Measurements from ENCODE around the gene GFRA1. TPM values are rescaled to one million over a fixed set of nuclear protein-coding genes. Genes with fewer than 3 reads are reported as not detected.

Gene GFRA1
- total and polyA plus RNA-seq, 2 donors (not counting 1 experiment from before 2014, with no cell fraction given), result not detected

GRCh38 chr10:116265686-116266085, 7.3 kb downstream of the GFRA1 start:
- Histone ChIP-seq H3K9ac (ENCODE audit: low read length) (no peak overlapping the region), H2AFZ (ENCODE audit: insufficient read depth, low read depth, low read length, poor library complexity, severe bottlenecking) (no peak overlapping the region), H3K4me1 (ENCODE audit: control insufficient read depth in 2 of 2, insufficient read depth in 2 of 2, low read length in 2 of 2) (no peaks in the 10 kb centered on the region), H4K20me1 (ENCODE audit: control insufficient read depth, insufficient read depth, low read length, poor library complexity, severe bottlenecking) (no peaks in the 10 kb centered on the region), H3K27me3 (replicated peaks in 1 of 4; ENCODE audit: control extremely low read depth in 1 of 4, control insufficient read depth in 3 of 4, insufficient read depth in 4 of 4, low read length in 3 of 4) (peaks cover 0 to 16% (median 2%) of the 10 kb centered on the region in 4 experiments), H3K36me3 (replicated peaks in 1 of 2; ENCODE audit: control extremely low read depth in 1 of 2, control insufficient read depth in 1 of 2, extremely low read depth in 1 of 2, insufficient read depth in 2 of 2, low read length in 1 of 2) (no peaks in the 10 kb centered on the region), H3K4me3 (ENCODE audit: control extremely low read depth in 1 of 5, extremely low read depth in 1 of 5, insufficient read depth in 1 of 5, low read depth in 2 of 5, low read length in 4 of 5) (no peak overlapping the region), H3K4me2 (replicated peaks; ENCODE audit: low read depth, low read length, poor library complexity, severe bottlenecking) (no peak overlapping the region), H3K27ac (ENCODE audit: low read length in 2 of 2) (no peak overlapping the region), H3K9me3 (ENCODE audit: control extremely low read depth in 1 of 3, control insufficient read depth in 2 of 3, insufficient read depth in 1 of 3, low read length in 2 of 3) (peaks cover 0 to 8% (median 0%) of the 10 kb centered on the region in 3 donors), H3K79me2 (ENCODE audit: control insufficient read depth, insufficient read depth, low read length) (no peaks in the 10 kb centered on the region)
- intact Hi-C loops (cut with micrococcal nuclease), result no loop called here
- H3K4me3 Mint-ChIP-seq, result no peak overlapping the region
- H3K9me3 Mint-ChIP-seq (ENCODE audit: insufficient read depth), result no peaks in the 10 kb centered on the region
- ATAC-seq (ENCODE audit: low read depth) (no peak), DNase-seq (no peak)
- H3K4me1 Mint-ChIP-seq, result no peaks in the 10 kb centered on the region
- ChIA-PET POLR2A (no interaction called here), CTCF (no interaction called here)
- peaks cover 33% of the 10 kb centered on the region for H3K27me3 Mint-ChIP-seq
- H3K27ac Mint-ChIP-seq, result no peak overlapping the region
- 32% methylated on average over 8 of the region's 10 CpGs for WGBS (ENCODE audit: insufficient coverage)
- TF ChIP-seq CTCF (IDR thresholded peaks at IDR 0.05) (no peak), EZH2 (IDR thresholded peaks at IDR 0.05; ENCODE audit: borderline replicate concordance, insufficient read depth, low read depth, low read length, poor library complexity, severe bottlenecking) (no peak)

DNA sequence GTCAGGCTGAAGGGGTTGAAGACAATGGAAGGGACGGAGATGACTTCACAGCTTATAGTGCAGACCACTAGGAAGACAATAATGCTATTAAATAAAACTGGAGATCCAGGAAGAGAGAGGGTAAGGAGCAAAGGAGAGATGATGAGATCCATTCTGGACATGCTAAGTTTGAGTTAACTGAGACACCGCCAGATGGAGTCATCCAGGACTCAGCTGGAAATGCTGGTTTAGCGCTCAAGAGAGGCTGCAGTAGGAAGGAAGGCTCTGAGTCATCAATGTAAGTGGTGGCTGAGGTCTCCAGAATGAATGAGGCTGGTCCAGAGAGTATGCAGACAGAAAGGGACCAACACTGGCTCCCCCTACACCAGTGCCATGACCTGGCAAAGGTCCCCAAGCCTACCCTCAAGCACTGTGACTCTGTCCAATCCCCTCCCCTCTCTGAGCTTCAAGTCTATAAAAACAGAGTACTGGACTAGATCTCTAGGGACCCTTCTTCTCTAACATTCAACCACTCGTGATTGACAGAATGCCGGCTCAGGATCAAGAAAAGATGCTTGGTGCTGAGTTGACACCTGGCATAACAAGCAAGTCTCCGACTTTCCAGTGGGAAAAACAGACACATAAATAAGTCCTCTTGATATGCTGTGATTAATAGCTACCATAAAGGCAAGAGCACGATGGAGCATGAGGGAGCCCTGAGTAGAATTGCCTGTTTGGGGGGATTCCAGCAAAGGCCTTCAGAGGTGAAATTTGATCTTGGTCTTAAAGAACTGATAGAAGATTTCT, 8.9 kb downstream of the GFRA1 start:
- Mint-ChIP-seq H3K27me3 (peaks cover 20% of the 10 kb centered on the region), H3K9me3 (ENCODE audit: insufficient read depth) (no peaks in the 10 kb centered on the region), H3K4me3 (no peak overlapping the region), H3K4me1 (no peaks in the 10 kb centered on the region), H3K27ac (no peak overlapping the region)
- ATAC-seq (ENCODE audit: low read depth) (no peak), DNase-seq (no peak)
- H3K9me3 ChIP-seq (ENCODE audit: control extremely low read depth in 1 of 3, control insufficient read depth in 2 of 3, insufficient read depth in 1 of 3, low read length in 2 of 3), result peaks cover 0 to 4% (median 0%) of the 10 kb centered on the region in 3 donors
- no peaks in the 10 kb centered on the region for H4K20me1 ChIP-seq (ENCODE audit: control insufficient read depth, insufficient read depth, low read length, poor library complexity, severe bottlenecking)
- ChIA-PET POLR2A (no interaction called here), CTCF (no interaction called here)
- H3K79me2 ChIP-seq (ENCODE audit: control insufficient read depth, insufficient read depth, low read length), result no peaks in the 10 kb centered on the region
- intact Hi-C loops (cut with micrococcal nuclease), result no loop called here
- no peaks in the 10 kb centered on the region for H3K4me1 ChIP-seq (ENCODE audit: control insufficient read depth in 2 of 2, insufficient read depth in 2 of 2, low read length in 2 of 2)
- no peak overlapping the region for H3K4me3 ChIP-seq (ENCODE audit: control extremely low read depth in 1 of 5, extremely low read depth in 1 of 5, insufficient read depth in 1 of 5, low read depth in 2 of 5, low read length in 4 of 5)
- H3K36me3 ChIP-seq (replicated peaks in 1 of 2; ENCODE audit: control extremely low read depth in 1 of 2, control insufficient read depth in 1 of 2, extremely low read depth in 1 of 2, insufficient read depth in 2 of 2, low read length in 1 of 2), result no peaks in the 10 kb centered on the region
- WGBS (ENCODE audit: insufficient coverage), result 89% methylated on average over 5 of the region's 7 CpGs
- H3K27me3 ChIP-seq (replicated peaks in 1 of 4; ENCODE audit: control extremely low read depth in 1 of 4, control insufficient read depth in 3 of 4, insufficient read depth in 4 of 4, low read length in 3 of 4), result peaks cover 0 to 5% (median 0%) of the 10 kb centered on the region in 4 experiments
- H3K27ac ChIP-seq (ENCODE audit: low read length in 2 of 2), result no peak overlapping the region
- H3K9ac ChIP-seq (ENCODE audit: low read length), result no peak overlapping the region
- TF ChIP-seq CTCF (IDR thresholded peaks at IDR 0.05) (no peak), EZH2 (IDR thresholded peaks at IDR 0.05; ENCODE audit: borderline replicate concordance, insufficient read depth, low read depth, low read length, poor library complexity, severe bottlenecking) (no peak)
- no peak overlapping the region for H2AFZ ChIP-seq (ENCODE audit: insufficient read depth, low read depth, low read length, poor library complexity, severe bottlenecking)
- no peak overlapping the region for H3K4me2 ChIP-seq (replicated peaks; ENCODE audit: low read depth, low read length, poor library complexity, severe bottlenecking)

Measured in B cell (primary cell).